NCI-H187 (cell line): ENCODE results near the gene HS1BP3.

ENCODE experiments used
- DNase-seq, 2 experiments: peaks; one replicate each; lab custom pipeline; 2025; lab: John Stamatoyannopoulos, UW

Gene HS1BP3

DNA sequence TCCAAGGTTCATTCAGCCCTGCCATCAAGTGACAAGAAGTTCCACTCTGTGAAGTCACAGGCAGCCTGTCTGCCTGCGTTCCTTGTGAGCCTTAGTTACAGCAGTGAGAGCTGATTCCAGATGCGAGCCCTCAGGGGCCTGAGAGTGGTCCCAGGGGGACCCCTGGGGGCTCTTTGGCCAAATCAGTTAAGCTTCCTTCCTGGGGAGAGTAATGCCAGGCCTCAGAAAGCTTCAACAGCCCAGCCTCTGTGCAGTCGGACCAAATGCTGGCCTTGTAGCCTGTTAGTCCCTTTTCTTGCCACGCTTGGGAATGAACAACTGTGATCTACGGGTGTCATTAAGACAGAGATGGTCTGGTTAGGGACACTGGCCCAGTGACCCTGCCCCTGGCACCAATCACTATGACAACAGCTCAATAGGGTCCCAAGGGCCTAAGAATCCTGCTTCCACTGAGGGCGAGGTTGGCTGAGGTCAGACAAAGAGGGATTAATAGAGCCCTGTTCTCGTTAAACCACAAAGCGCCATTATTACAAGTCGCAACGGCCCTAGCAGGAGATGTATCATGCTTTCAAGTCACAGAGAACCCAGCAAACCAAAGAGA, 50.9 kb downstream of the HS1BP3 start:
- DNase-seq = no peak

DNA sequence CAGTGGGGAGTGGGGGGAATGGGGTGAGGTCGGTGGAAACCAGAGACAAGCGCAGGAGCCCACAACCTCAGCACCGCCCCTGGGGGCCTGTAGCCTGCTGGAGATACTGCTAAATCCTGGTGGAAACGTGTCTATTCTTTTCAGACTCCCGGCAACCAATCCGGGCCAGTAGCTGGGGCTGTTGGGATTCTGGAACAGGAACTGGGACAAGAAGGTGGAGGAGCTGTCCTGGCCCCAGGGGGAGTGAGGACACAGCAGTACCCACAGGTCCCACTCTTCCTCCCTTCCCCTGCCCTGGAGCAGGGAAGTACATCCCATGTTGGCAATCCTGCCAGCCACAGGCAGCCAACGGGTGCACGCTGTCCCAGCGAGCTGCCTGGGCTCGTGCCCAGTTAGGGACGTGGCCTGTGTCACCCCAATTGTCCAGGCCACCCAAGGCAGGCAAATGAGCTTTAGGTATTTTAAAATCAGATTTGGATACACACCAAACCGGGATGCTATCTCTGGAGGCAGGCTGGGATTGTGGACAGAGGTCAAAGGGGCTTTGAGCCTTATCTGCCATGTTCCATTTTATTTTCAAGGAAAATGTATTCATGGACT, 51.8 kb downstream of the HS1BP3 start:
- no peak for DNase-seq

DNA sequence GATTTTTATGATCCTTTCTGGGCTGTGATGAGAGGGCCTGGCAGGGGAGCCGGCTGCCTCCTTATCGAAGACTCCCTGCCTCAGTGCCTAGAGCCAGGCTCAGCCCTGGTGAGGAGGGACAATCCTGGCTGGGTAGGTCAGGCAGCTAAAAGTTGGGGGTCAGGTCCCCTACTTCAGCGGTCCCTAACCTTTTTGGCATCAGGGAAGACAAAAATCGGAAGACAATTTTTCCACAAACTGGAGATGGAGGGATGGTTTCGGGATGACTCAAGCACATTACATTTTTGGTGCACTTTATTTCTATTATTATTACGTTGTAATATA, 53.1 kb downstream of the HS1BP3 start:
- DNase-seq = no peak

DNA sequence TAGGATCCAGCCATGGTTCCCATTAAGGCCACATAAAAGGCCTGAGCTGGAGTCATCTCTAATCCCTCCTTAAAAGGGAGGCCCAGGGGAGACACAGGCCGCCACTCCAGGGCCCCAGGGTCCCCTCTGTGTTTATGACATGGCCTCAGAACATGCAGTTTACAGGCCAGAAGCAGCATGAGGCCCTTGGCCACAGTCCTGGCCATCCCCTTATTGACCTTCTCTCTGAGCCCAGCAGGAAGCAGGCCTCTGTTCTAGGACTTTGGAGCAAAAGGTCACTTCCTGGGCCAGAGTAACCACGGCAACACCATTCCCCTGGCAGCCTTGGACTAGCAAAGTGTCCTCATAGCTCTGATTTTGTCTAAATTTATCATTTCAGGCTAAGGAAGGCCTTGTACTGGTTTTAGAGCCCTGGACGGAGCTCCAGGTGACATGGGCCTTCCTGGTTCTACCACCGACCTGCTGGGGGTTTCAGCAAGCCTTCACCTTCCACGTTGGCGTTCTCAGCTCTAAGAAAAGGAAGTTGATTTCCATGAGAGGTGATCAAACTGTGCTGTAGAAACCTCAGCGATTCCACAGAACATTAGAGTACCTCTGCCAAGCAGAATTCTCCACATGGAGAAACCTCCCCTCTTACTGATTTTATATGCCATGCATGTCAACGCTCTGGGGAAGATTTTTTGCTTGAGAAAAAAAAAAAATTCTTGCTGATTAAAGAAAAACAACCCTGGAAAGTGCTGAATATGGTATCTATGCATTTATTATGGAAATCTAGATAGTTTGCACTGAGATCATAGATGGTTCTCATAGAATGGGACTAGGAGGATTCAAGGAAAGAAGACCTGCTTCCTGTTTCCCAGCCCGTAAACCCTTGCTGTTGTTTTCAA, 53.7 kb downstream of the HS1BP3 start:
- DNase-seq = no peak

DNA sequence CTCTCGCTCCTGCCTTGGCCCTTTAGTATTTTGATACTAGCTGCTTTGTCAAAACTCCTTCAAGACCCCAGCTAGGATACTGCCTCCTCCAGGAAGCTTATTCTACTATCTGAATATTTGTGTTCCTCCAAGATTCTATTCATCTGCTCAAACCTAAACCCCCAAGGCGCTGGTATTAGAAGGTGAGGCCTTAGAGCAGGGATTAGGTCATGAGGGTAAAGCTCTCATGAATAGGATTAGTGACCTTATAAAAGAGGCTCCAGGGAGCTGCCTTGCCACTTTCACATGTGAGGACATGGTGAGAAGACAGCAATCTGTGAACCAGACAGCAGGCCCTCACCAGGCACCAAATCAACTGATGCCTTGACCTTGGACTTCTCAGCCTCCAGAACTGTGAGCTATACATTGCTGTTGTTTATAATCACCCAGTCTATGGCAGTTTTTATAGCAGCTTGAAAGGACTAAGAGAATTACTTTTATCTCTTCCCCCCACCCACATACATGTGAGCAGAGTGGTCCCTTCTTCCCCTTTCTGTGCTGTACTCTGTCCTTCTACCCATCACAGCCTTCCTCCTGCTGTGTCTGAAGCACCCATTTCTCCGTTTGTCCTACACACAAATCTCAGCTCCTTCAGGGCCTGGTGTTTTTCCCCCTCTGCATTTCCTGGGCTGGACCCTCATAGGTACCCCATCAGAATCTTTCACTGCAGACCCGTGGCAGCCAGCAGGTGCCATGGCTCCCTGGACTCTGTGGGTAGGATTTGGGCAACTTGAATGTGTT, 54.5 kb downstream of the HS1BP3 start:
- DNase-seq = no peak

DNA sequence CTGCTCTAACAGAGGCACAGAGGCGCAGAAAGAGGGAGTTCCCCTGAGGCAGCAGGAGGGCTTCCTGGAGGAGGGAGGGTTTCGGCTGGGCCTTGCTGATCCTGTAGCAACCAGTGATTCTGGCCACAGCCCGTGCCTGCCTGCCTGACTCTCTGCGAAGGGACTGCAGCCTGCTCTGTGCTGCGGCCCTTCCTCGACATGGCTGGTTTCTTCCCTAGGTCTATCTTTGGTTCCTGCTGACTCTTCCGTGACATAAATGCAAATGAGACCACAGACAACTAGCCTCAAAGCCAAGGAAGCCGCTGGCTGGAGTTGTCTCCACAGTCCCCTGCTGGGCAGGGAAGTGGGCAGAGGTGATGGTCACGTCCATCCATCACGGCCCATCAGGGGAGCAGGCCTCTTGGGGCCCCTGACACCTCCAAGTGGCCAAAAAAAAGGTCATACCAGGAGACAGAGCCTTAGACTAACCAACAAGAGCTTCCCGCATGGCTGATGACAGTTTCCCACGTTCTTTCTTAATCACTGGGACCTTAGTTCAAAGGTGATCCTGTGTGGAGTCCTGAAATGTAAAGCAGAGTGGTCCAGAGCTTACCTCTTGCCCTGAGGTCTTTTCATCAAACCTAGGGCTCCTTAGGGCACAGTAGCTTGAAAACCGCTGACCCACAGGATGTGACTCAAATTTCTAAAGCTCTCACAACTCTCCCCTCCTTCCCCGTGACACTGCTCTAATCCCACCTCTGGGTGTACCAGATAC, 55.3 kb downstream of the HS1BP3 start:
- no peak for DNase-seq

DNA sequence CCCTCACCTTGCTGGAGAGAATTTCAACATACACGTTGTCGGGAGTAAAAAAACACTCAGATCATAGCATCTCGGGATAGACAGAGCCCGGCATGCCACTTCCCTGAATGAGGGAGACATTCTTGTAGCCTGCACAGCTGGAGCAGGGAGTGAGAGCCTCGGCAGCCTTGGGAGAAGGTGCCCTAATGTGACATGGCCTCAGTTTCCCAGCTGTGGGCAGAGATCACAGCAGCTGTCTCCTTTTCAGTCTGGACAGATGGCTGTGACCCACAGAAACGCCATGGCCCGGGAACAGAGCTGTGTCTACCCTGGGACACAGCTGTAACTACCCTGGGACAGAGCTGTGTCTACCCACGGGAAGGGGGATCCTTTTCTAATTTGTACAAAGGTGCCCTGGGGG, 55.9 kb downstream of the HS1BP3 start:
- DNase-seq = no peak

DNA sequence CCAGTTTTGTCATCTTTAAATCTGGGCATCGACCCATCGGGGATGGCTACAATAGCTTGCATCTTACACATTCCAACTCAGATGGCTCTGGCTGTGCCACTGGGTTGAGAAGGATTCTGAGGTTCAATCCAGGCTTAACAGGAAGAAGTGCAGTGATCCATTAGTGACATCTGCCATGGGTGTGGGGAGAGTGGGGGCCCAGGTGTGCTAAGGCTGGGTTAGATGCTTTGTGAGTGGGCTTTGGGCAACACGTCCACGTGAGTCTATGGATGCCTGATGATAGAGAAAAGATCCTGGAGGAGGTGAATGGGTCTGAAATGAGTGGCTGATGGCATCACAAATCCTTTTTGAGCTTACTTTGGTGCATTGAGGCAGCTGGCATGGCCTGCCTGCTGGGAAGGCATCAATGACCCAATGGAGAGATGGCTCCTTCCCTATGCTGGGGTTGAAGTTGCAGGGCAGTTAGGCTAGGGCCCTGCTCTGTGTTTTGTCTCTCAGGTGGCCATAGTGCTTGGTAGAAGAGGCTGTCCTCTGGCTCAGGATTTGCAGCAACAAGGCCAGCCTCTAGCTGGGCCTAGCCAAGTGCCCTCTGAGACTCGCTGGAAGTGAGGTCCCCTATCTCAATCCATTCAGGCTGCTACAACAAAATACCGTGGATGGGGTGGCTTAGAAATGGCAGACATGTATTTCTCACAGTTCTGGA, 56.7 kb downstream of the HS1BP3 start:
- DNase-seq = no peak

DNA sequence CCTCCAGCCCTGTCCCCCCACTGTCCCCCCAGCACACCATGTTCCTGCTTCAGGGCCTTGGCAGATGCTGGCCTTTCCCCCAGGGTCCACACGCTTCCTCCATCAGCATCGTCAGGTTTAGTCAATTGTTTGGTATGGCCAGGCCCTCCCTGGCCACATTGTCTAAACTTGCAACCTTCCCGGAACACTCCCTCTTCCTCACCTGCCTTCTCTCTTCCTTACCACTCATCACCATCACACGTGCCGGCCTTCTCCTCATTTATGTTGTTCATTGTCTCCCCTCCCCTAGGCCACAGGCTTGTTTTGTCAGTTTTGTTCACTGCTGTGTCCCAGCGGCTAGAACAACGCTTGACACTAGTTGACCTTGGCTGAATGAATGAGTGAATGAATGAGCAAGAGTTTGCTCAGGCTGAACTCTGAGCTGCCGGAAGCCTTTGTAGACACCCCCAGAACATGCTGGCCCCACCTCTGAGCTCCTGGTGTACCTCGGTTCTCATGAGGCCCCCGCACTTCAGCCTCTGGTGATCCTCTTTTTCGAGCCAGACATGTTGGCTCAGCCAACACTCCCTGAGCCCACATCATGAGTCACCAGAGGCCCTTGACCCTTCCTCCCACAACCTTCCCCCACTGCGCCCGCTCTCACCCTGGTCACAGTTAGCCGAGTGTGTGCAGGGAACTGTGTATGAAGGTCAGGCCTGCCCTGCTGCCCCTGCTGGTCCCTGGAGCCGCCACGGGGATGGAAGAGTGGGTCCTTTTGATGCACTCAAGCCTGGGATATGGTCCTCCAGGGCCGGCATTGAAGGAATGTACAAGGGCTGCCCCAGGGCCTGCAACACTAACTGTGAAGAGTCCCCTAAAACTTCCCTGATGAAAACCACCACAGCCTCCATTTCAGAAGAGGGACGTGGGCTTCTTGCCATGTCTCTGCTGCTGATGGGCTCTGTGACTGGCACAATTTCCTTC, 57.5 kb downstream of the HS1BP3 start:
- DNase-seq = no peak

DNA sequence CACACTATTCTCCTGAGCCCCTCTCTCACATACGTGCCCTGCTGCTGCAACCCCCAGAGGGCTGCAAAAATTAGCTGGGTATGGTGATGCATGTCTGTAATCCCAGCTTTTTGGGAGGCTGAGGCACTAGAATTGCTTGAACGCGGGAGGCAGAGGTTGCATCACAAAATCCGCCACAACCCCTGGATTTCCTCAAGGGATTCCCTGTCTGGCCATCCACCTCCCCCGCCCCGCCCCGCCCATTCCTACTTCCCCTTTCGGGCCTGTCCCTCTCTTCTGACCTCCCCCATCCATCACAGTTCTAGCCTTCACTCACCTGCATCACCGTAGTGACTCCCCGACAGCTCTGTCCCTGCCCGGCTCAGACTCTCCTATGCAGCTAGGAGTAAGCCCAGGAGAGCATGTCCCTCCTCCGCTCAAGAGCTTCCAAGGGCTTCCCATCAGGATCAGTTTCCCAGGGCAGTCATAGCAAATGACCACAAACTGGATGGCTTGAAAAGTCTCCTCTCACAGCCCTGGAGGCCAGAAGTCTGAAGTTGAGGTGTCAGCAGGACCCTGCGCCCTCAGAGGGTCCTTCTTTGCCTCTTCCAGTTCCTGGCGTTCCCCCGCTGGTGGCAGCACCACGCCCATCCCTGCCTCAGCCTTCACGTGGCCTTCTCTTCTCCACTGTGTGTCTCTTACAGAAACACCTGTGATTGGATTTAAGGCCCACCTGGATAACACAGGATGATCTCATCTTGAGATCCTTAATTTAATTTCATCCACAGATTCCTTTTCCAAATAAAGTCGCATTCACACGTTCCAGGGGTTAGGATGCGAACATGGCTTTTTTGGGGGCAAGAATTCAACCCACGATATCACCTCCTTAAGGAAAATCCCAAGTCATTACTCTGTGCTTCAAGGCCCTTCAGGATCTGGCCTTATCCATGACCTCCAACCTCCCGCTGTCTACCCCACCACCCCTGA, 58.5 kb downstream of the HS1BP3 start:
- no peak for DNase-seq

DNA sequence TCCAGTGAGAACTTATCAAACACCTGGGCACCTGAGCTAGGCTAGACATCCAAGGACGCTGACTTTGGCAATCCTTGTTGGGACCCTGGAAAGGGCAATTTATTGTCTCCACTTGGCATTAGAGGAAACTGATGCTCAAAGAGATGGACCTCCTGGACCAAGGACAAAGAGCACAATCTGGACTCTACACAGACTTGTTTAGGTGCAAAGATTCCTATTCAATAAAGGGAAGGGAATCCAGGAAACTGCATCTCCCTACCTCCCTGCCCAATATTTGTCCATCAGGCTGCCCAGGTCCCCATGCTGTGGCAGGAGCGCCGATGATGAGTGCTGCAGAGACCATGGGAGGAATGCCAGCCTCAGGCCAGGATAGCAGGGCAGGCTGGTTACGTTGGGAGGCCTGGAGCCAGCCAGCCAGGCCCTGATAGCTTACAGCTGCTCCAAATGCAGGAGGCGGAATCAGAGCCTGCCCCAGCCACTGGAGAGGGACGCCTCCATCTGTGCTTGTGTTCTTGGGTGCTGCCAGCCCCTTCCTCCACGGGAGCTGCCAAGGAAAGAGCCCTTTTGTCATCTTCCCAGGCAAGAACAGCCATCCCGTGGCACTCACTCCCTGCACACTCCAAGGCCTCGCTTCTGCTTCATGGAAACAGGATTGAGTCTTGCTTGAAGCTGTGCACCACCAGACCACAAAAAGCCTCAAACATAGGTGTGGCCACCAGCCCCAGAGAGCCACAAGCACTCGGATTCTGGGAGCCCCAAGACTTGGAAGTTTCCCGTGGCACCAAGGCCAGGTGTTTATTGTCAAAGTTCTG, 60.0 kb downstream of the HS1BP3 start:
- DNase-seq = no peak

DNA sequence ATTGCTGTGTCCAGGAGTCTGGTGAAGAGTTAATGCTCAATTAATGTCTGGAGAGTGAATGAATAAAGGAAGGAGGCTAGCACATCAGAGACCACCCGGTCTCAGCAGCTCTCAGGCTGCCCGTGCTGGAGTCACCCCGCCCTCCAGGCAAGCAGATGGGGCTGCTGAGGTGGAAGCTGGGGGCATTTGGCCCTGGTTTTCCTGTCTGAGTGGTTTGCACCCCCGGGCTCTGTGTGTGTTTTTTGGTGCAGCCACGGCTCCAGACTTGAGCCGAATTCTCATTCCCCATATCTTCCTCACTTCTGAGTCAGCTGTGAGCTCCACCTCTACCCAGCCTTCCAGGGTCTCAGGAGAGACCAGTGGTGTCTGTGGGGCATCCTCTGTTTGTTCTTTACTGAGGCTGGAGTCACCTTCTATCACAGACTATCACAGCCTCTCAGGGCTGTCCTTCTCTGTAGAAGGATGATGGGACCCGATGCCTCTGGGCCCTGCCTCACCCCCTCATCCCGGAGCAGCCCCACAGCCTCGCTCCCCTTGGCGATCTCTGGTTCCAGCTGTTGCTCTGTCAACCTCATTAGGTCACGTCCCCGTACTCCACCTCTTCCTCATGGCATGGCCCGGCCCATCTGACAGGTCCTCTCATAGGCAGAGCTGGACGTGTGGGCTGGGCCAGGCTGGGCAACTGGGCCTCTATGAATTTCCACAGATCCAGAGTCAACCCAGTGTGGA, 60.8 kb downstream of the HS1BP3 start:
- DNase-seq = no peak

DNA sequence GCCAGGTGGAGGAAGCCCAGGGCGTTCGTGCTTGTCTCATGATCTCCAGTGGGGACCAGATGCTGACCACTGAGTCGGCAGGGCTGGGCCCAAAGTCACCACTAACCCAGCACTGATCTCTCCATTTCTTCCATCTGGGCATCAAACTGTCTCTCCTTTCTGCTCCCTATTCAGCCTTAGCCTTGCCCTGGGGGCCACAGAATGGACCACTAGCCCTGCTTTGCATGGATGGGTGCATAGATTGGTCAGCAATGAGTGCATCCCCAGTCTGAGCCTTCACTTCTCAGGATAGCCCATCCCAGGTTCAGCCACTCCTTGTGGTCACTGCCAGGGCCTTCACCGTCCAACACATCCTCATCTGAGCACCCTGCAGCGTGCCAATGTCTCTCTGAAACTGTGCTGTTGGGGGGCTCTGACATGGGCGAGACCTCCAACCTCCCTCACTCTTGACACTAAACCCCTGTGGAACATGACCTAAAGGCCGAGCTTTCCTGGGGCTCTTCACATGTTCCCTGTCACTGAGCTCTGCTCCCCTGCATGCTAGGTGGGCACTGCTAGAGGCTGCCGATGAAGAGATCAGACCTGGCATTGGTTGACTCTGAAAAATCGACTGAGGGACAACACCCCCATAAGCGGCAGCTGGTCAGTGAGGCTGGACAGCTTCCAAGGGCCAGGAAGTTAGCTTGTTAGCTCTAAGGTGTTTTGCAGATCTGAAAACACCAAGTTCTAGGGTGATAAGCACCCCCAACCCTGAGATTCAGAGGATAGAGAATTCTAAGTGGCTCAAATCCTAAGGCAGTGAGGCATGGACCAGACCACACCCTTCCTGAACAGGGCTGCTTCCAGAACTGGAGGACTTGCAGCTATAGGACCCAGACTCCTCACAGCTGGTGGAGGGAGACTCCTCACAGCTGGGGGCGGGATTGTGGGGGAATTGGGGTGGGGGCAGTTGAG, 61.7 kb downstream of the HS1BP3 start:
- no peak for DNase-seq

DNA sequence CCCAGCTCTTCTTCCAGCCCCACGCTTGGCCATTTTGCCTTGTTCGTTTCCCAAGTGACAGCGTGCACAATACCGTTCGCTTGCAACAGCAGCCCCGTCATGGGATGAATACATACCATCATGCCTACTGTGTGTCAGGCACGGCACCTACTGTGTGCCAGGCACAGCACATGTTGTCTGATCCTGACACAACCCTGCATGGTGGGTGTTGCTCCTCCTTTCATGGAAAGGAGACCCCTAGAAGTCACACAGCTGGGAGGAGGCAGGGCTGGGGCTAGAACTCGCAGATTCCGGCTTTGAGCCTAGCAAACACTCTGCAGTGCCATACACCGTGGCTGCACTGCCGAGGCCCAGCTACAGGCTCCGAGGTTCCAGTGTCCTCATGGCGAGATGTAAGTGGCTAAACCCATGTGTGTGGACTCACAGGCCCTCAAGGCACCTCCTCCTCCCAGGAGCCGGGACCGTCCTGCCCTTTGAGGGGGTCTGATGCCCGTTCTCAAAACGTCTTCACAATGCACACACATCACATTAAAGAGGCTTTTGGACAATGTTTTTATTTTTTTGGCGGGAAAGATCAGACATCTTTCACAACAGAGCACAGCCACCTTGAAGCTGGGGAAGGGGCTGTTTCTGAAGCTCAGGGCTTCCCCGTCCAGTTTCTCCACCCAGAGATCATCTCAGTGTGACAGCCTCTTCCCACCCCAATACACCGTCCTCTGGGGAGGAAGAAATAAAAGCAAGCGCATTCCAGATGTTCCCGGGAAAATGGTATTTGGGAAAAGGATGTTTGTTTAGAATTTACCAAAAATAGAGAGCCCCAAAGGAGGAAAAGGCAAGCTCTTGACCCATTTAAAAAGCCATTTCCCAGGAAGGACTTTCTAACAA, 64.9 kb downstream of the HS1BP3 start:
- no peak for DNase-seq

DNA sequence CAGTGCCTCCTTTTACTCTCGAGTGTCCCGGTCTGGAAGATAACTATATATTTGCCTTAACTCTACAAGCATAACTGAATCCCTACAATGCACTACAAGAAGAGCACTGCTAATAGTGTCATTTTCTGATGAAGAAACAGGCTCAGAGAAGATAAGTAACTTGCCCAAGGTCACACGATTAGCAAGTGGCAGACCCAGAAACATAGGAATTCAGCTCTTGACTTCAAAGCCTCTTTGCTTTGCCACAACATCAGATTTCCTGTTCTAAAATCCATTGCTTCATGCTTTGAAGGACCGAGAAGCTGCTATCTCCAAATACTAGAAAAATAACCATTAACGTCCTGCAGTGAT, 65.6 kb downstream of the HS1BP3 start:
- DNase-seq = no peak
